ENCODE measurements around the gene TFF1.

The TFF1 gene

GRCh38 chr21:42317341-42317741, 49.0 kb downstream of the TFF1 start:
- no peaks in the 10 kb centered on the region for H3K9me3 ChIP-seq
- no peaks in the 10 kb centered on the region for H3K36me3 ChIP-seq
- no peak for DNase-seq
- no peaks in the 10 kb centered on the region for H3K27me3 ChIP-seq
- no peak overlapping the region for H3K4me3 ChIP-seq (ENCODE audit: low read depth, low read length)
- no peaks in the 10 kb centered on the region for H3K4me1 ChIP-seq
- TF ChIP-seq CTCF (IDR thresholded peaks at IDR 0.05; ENCODE audit: low read depth, low read length) = no peak

- no peaks in the 10 kb centered on the region for H3K36me3 ChIP-seq
- no peak for DNase-seq
- no peak for TF ChIP-seq CTCF (IDR thresholded peaks at IDR 0.05; ENCODE audit: low read depth, low read length)
- no peak overlapping the region for H3K4me3 ChIP-seq (ENCODE audit: low read depth, low read length)
- no peaks in the 10 kb centered on the region for H3K27me3 ChIP-seq
- H3K4me1 ChIP-seq = no peaks in the 10 kb centered on the region
- no peaks in the 10 kb centered on the region for H3K9me3 ChIP-seq
These were observed 49.4 kb downstream of the TFF1 start for GRCh38 chr21:42316891-42317290.

GRCh38 chr21:42315296-42315891, 50.9 kb downstream of the TFF1 start, which contains the start of gene TFF3:
Gene TFF3, minus strand, starts transcription at chr21:42315409. Its CDS starts 35 bp downstream, at chr21:42315374.
- TF ChIP-seq CTCF (IDR thresholded peaks at IDR 0.05; ENCODE audit: low read depth, low read length) = no peak
- no peak for DNase-seq
- H3K4me3 ChIP-seq (ENCODE audit: low read depth, low read length) = no peak within 1 kb of the TSS
- H3K36me3 ChIP-seq = no peaks in the 10 kb centered on the region
- H3K4me1 ChIP-seq = no peaks in the 10 kb centered on the region
- H3K9me3 ChIP-seq = no peaks in the 10 kb centered on the region
- no peaks in the 10 kb centered on the region for H3K27me3 ChIP-seq

- Histone ChIP-seq H3K9me3 (no peaks in the 10 kb centered on the region), H3K27me3 (no peaks in the 10 kb centered on the region), H3K4me1 (no peaks in the 10 kb centered on the region), H3K4me3 (ENCODE audit: low read depth, low read length) (no peak overlapping the region), H3K36me3 (no peaks in the 10 kb centered on the region)
- no peak for TF ChIP-seq CTCF (IDR thresholded peaks at IDR 0.05; ENCODE audit: low read depth, low read length)
- no peak for DNase-seq
These were observed 51.6 kb downstream of the TFF1 start for GRCh38 chr21:42314616-42315295.

- no peak for TF ChIP-seq CTCF (IDR thresholded peaks at IDR 0.05; ENCODE audit: low read depth, low read length)
- H3K9me3 ChIP-seq = no peaks in the 10 kb centered on the region
- DNase-seq = no peak
- H3K27me3 ChIP-seq = no peaks in the 10 kb centered on the region
- H3K36me3 ChIP-seq = no peaks in the 10 kb centered on the region
- H3K4me3 ChIP-seq (ENCODE audit: low read depth, low read length) = no peak overlapping the region
- H3K4me1 ChIP-seq = no peaks in the 10 kb centered on the region
These were observed 52.8 kb downstream of the TFF1 start for GRCh38 chr21:42313501-42313969.

GRCh38 chr21:42312626-42313104, 53.7 kb downstream of the TFF1 start:
- TF ChIP-seq CTCF (IDR thresholded peaks at IDR 0.05; ENCODE audit: low read depth, low read length) = no peak
- Histone ChIP-seq H3K9me3 (no peaks in the 10 kb centered on the region), H3K4me3 (ENCODE audit: low read depth, low read length) (no peak overlapping the region), H3K27me3 (no peaks in the 10 kb centered on the region), H3K4me1 (no peaks in the 10 kb centered on the region), H3K36me3 (no peaks in the 10 kb centered on the region)
- no peak for DNase-seq
